ENCODE measurements around the gene BRMS1L.
"Not testable (repeated sequence)": the region's sequence is repeated elsewhere in the genome, so short reads cannot be mapped to it uniquely, and the experiment has no call there.

The BRMS1L gene

GRCh38 chr14:35821564-35822411 lies 4.3 kb upstream of the BRMS1L start:
- DNase-seq (ENCODE audit: low read depth in 3 of 3), result no peak

- DNase-seq (ENCODE audit: low read depth in 3 of 3), result no peak
Observed at GRCh38 chr14:35822501-35822900, 3.6 kb upstream of the BRMS1L start.

- DNase-seq (ENCODE audit: low read depth in 3 of 3), result not testable (repeated sequence)
Observed at GRCh38 chr14:35824446-35825165, 1.5 kb upstream of the BRMS1L start.

GRCh38 chr14:35825968-35826217 lies 245 bp upstream of the BRMS1L start:
- no peak for DNase-seq (ENCODE audit: low read depth in 3 of 3)

- no peak for DNase-seq (ENCODE audit: low read depth in 3 of 3)
Observed at GRCh38 chr14:35826952-35827416, 846 bp downstream of the BRMS1L start.

GRCh38 chr14:35827678-35828472 lies 1.7 kb downstream of the BRMS1L start:
- DNase-seq (ENCODE audit: low read depth in 3 of 3), result no peak

GRCh38 chr14:35829449-35829848 lies 3.3 kb downstream of the BRMS1L start:
- DNase-seq (ENCODE audit: low read depth in 3 of 3), result no peak

GRCh38 chr14:35835208-35835982 lies 9.3 kb downstream of the BRMS1L start:
- no peak for DNase-seq (ENCODE audit: low read depth in 3 of 3)

GRCh38 chr14:35841704-35842103 lies 15.6 kb downstream of the BRMS1L start:
- DNase-seq (ENCODE audit: low read depth in 3 of 3), result not testable (repeated sequence)

GRCh38 chr14:35842245-35842644 lies 16.1 kb downstream of the BRMS1L start:
- DNase-seq (ENCODE audit: low read depth in 3 of 3), result not testable (repeated sequence)

- DNase-seq (ENCODE audit: low read depth in 3 of 3), result no peak
Observed at GRCh38 chr14:35844494-35844893, 18.4 kb downstream of the BRMS1L start.

GRCh38 chr14:35847636-35848035 lies 21.5 kb downstream of the BRMS1L start:
- no peak for DNase-seq (ENCODE audit: low read depth in 3 of 3)

- no peak for DNase-seq (ENCODE audit: low read depth in 3 of 3)
Observed at GRCh38 chr14:35849122-35849521, 23.0 kb downstream of the BRMS1L start.

GRCh38 chr14:35851823-35852222 lies 25.7 kb downstream of the BRMS1L start:
- DNase-seq (ENCODE audit: low read depth in 3 of 3), result no peak

GRCh38 chr14:35853225-35853624 lies 27.1 kb downstream of the BRMS1L start:
- no peak for DNase-seq (ENCODE audit: low read depth in 3 of 3)

GRCh38 chr14:35854696-35855270 lies 28.6 kb downstream of the BRMS1L start:
- no peak for DNase-seq (ENCODE audit: low read depth in 3 of 3)

GRCh38 chr14:35855876-35856481 lies 29.8 kb downstream of the BRMS1L start:
- no peak for DNase-seq (ENCODE audit: low read depth in 3 of 3)

GRCh38 chr14:35858521-35859209 lies 32.5 kb downstream of the BRMS1L start:
- DNase-seq (ENCODE audit: low read depth in 3 of 3), result no peak

GRCh38 chr14:35861204-35861868 lies 35.2 kb downstream of the BRMS1L start:
- DNase-seq (ENCODE audit: low read depth in 3 of 3), result no peak

Measured in stimulated activated CD4-positive, alpha-beta T cell treated with anti-CD3 and anti-CD28 coated beads, TNF-alpha, amount 100 ng/mL, for 24 hours (primary cell).